ENCODE measurements around the gene ANKRD36C.
"Not testable (repeated sequence)": the region's sequence is repeated elsewhere in the genome, so short reads cannot be mapped to it uniquely, and the experiment has no call there.

The ANKRD36C gene

GRCh38 chr2:95951662-95952061 is 40.0 kb downstream of the ANKRD36C start:
- H3K9ac ChIP-seq (ENCODE audit: low read length); H3K36me3 ChIP-seq (ENCODE audit: control insufficient read depth, insufficient read depth, low read length); H3K4me1 ChIP-seq (ENCODE audit: control insufficient read depth, insufficient read depth, low read length); H3K27me3 ChIP-seq (ENCODE audit: control insufficient read depth, insufficient read depth, low read length); H3K9me3 ChIP-seq (ENCODE audit: control insufficient read depth, low read length); H3K4me3 ChIP-seq (ENCODE audit: low read length): not testable (repeated sequence)

- not testable (repeated sequence) for H3K4me3 ChIP-seq (ENCODE audit: low read length); H3K27me3 ChIP-seq (ENCODE audit: control insufficient read depth, insufficient read depth, low read length); H3K9ac ChIP-seq (ENCODE audit: low read length); H3K36me3 ChIP-seq (ENCODE audit: control insufficient read depth, insufficient read depth, low read length); H3K9me3 ChIP-seq (ENCODE audit: control insufficient read depth, low read length); H3K4me1 ChIP-seq (ENCODE audit: control insufficient read depth, insufficient read depth, low read length)
Measured at GRCh38 chr2:95948039-95948438, 43.6 kb downstream of the ANKRD36C start.

GRCh38 chr2:95939947-95940346 is 51.7 kb downstream of the ANKRD36C start:
- not testable (repeated sequence) for H3K9me3 ChIP-seq (ENCODE audit: control insufficient read depth, low read length)

GRCh38 chr2:95930740-95931139 is 60.9 kb downstream of the ANKRD36C start:
- H3K36me3 ChIP-seq (ENCODE audit: control insufficient read depth, insufficient read depth, low read length); H3K4me3 ChIP-seq (ENCODE audit: low read length); H3K27me3 ChIP-seq (ENCODE audit: control insufficient read depth, insufficient read depth, low read length); H3K9ac ChIP-seq (ENCODE audit: low read length); H3K9me3 ChIP-seq (ENCODE audit: control insufficient read depth, low read length); H3K4me1 ChIP-seq (ENCODE audit: control insufficient read depth, insufficient read depth, low read length): not testable (repeated sequence)

More at GRCh38 chr2:95939947-95940346, 51.7 kb downstream of the ANKRD36C start:
- H3K4me3 ChIP-seq (ENCODE audit: low read length); H3K27me3 ChIP-seq (ENCODE audit: control insufficient read depth, insufficient read depth, low read length); H3K4me1 ChIP-seq (ENCODE audit: control insufficient read depth, insufficient read depth, low read length); H3K36me3 ChIP-seq (ENCODE audit: control insufficient read depth, insufficient read depth, low read length); H3K9ac ChIP-seq (ENCODE audit: low read length): not testable (repeated sequence)

DNA sequence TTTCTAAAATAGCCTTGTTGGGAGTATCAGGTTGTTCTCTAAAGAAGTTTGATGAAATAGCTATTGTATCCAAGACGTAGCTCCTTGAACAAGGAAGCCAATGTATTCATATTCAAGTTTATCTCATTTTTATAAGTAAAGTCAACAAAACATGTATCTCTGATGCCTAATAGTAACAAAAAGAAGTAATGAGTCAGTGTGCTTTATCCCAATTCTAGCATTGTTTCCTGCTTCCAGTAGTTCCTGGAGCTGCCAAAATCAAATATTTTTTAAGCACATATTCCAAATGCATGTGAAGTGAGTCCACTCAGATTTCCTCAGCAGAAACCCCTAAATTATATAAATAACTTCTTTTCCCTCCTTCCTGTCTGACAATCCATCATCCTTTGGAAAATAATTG is 74.6 kb downstream of the ANKRD36C start:
- not testable (repeated sequence) for H3K9ac ChIP-seq (ENCODE audit: low read length); H3K36me3 ChIP-seq (ENCODE audit: control insufficient read depth, insufficient read depth, low read length); H3K4me3 ChIP-seq (ENCODE audit: low read length); H3K9me3 ChIP-seq (ENCODE audit: control insufficient read depth, low read length); H3K4me1 ChIP-seq (ENCODE audit: control insufficient read depth, insufficient read depth, low read length); H3K27me3 ChIP-seq (ENCODE audit: control insufficient read depth, insufficient read depth, low read length)

DNA sequence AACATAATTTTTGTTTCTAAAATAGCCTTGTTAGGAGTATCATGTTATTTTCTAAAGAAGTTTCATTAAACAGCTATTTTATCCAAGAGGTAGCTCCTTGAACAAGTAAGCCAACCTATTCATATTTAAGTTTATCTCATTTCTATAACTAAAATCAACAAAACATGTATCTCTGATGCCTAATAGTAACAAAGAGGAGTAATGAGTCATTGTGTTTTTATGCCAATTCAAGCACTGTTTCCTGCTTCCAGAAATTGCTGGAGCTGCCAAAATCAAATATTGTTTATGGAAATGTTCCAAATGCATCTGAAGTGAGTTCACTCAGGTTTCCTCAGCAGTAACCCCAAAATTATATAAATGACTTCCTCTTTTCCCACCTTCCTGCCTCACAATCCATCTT is 76.5 kb downstream of the ANKRD36C start:
- H3K9ac ChIP-seq (ENCODE audit: low read length); H3K9me3 ChIP-seq (ENCODE audit: control insufficient read depth, low read length); H3K4me3 ChIP-seq (ENCODE audit: low read length); H3K27me3 ChIP-seq (ENCODE audit: control insufficient read depth, insufficient read depth, low read length); H3K36me3 ChIP-seq (ENCODE audit: control insufficient read depth, insufficient read depth, low read length): not testable (repeated sequence)
- H3K4me1 ChIP-seq (ENCODE audit: control insufficient read depth, insufficient read depth, low read length) = peaks cover 11% of the 10 kb centered on the region

DNA sequence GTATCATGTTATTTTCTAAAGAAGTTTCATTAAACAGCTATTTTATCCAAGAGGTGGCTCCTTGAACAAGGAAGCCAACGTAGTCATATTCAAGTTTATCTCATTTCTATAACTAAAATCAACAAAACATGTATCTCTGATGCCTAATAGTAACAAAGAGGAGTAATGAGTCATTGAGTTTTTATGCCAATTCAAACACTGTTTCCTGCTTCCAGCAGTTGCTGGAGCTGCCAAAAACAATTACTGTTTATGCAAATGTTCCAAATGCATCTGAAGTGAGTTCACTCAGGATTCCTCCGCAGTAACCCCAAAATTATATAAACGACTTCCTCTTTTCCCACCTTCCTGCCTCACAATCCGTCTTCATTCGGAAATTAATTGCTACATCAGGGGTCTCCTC is 80.2 kb downstream of the ANKRD36C start:
- peaks cover 11% of the 10 kb centered on the region for H3K4me1 ChIP-seq (ENCODE audit: control insufficient read depth, insufficient read depth, low read length)
- not testable (repeated sequence) for H3K9me3 ChIP-seq (ENCODE audit: control insufficient read depth, low read length); H3K4me3 ChIP-seq (ENCODE audit: low read length); H3K27me3 ChIP-seq (ENCODE audit: control insufficient read depth, insufficient read depth, low read length); H3K36me3 ChIP-seq (ENCODE audit: control insufficient read depth, insufficient read depth, low read length); H3K9ac ChIP-seq (ENCODE audit: low read length)

DNA sequence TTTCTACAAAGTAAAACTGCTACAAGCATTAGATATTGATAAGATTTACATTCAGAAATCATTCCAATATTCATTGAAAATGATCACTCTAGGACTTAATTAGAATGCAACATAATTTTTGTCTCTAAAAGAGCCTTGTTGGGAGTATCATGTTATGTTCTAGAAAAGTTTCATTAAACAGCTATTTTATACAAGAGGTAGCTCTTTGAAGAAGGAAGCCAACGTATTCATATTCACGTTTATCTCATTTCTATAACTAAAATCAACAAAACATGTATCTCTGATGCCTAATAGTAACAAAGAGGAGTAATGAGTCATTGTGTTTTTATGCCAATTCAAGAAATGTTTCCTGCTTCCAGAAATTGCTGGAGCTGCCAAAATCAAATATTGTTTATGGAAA is 97.2 kb downstream of the ANKRD36C start:
- H3K4me3 ChIP-seq (ENCODE audit: low read length); H3K27me3 ChIP-seq (ENCODE audit: control insufficient read depth, insufficient read depth, low read length); H3K9me3 ChIP-seq (ENCODE audit: control insufficient read depth, low read length); H3K4me1 ChIP-seq (ENCODE audit: control insufficient read depth, insufficient read depth, low read length); H3K9ac ChIP-seq (ENCODE audit: low read length); H3K36me3 ChIP-seq (ENCODE audit: control insufficient read depth, insufficient read depth, low read length): not testable (repeated sequence)

- H3K27me3 ChIP-seq (ENCODE audit: control insufficient read depth, insufficient read depth, low read length); H3K4me3 ChIP-seq (ENCODE audit: low read length); H3K9ac ChIP-seq (ENCODE audit: low read length); H3K4me1 ChIP-seq (ENCODE audit: control insufficient read depth, insufficient read depth, low read length); H3K36me3 ChIP-seq (ENCODE audit: control insufficient read depth, insufficient read depth, low read length); H3K9me3 ChIP-seq (ENCODE audit: control insufficient read depth, low read length): not testable (repeated sequence)
Measured at GRCh38 chr2:95867929-95868328, 123.7 kb downstream of the ANKRD36C start.

GRCh38 chr2:95867047-95867677 is 124.5 kb downstream of the ANKRD36C start:
- not testable (repeated sequence) for H3K9ac ChIP-seq (ENCODE audit: low read length); H3K9me3 ChIP-seq (ENCODE audit: control insufficient read depth, low read length)

GRCh38 chr2:95862121-95862520 is 129.5 kb downstream of the ANKRD36C start:
- H3K36me3 ChIP-seq (ENCODE audit: control insufficient read depth, insufficient read depth, low read length); H3K27me3 ChIP-seq (ENCODE audit: control insufficient read depth, insufficient read depth, low read length); H3K9ac ChIP-seq (ENCODE audit: low read length); H3K9me3 ChIP-seq (ENCODE audit: control insufficient read depth, low read length); H3K4me3 ChIP-seq (ENCODE audit: low read length); H3K4me1 ChIP-seq (ENCODE audit: control insufficient read depth, insufficient read depth, low read length): not testable (repeated sequence)

More at GRCh38 chr2:95867047-95867677, 124.5 kb downstream of the ANKRD36C start:
- H3K4me1 ChIP-seq (ENCODE audit: control insufficient read depth, insufficient read depth, low read length); H3K4me3 ChIP-seq (ENCODE audit: low read length); H3K27me3 ChIP-seq (ENCODE audit: control insufficient read depth, insufficient read depth, low read length); H3K36me3 ChIP-seq (ENCODE audit: control insufficient read depth, insufficient read depth, low read length): not testable (repeated sequence)

GRCh38 chr2:95836151-95836550 is 155.5 kb downstream of the ANKRD36C start:
- no peak overlapping the region for H3K9ac ChIP-seq (ENCODE audit: low read length)
- no peaks in the 10 kb centered on the region for H3K9me3 ChIP-seq (ENCODE audit: control insufficient read depth, low read length)
- no peaks in the 10 kb centered on the region for H3K36me3 ChIP-seq (ENCODE audit: control insufficient read depth, insufficient read depth, low read length)
- H3K4me1 ChIP-seq (ENCODE audit: control insufficient read depth, insufficient read depth, low read length) = no peaks in the 10 kb centered on the region
- no peaks in the 10 kb centered on the region for H3K27me3 ChIP-seq (ENCODE audit: control insufficient read depth, insufficient read depth, low read length)
- H3K4me3 ChIP-seq (ENCODE audit: low read length) = no peak overlapping the region
